Activated CD8-positive, alpha-beta T cell treated with anti-CD3 and anti-CD28 coated beads for 36 hours (primary cell): ENCODE measurements around the gene QSOX1. TPM values are rescaled to one million over a fixed set of nuclear protein-coding genes. Genes with fewer than 3 reads are reported as not detected.

Experiments used
- ATAC-seq: fragments of 200-7000 bp; cut with Tn5 transposase; one replicate; pipeline ENCODE4 v1.10.0; 2021; ENCODE audit warnings: mild to moderate bottlenecking, moderate library complexity
- CTCF ChIA-PET: fragments of 350-600 bp; sonication (Branson Sonifier 250); formaldehyde crosslinking; loops from one replicate; lab custom pipeline; 2021; ENCODE audit warnings: antibody characterized with exemption; lab: Charles Lee
- POLR2A ChIA-PET: fragments of 350-600 bp; sonication (Branson Sonifier 250); formaldehyde crosslinking; loops from one replicate; lab custom pipeline; 2021; ENCODE audit warnings: antibody characterized with exemption; lab: Charles Lee
- DNase-seq: peaks from one replicate; pipeline ENCODE4 v3.0.0-alpha.2; 2020
- H3K27ac Mint-ChIP-seq: one replicate; pipeline ENCODE4 v1.8.0; 2021; ENCODE audit warnings: mild to moderate bottlenecking, mixed read lengths
- H3K27me3 Mint-ChIP-seq: one replicate; pipeline ENCODE4 v1.8.0; 2021; ENCODE audit warnings: mixed read lengths
- H3K36me3 Mint-ChIP-seq: one replicate; pipeline ENCODE4 v1.8.0; 2021; ENCODE audit warnings: low read depth, mixed read lengths
- H3K4me1 Mint-ChIP-seq: one replicate; pipeline ENCODE4 v1.8.0; 2021; ENCODE audit warnings: low read depth, mixed read lengths
- H3K4me3 Mint-ChIP-seq: one replicate; pipeline ENCODE4 v1.8.0; 2021; ENCODE audit warnings: mild to moderate bottlenecking, moderate library complexity, mixed read lengths
- H3K9me3 Mint-ChIP-seq: one replicate; pipeline ENCODE4 v1.8.0; 2021; ENCODE audit warnings: mixed read lengths
- CTCF ChIP-seq: fragments of 200-600 bp; IDR thresholded peaks from one replicate; pipeline ENCODE4 v1.8.0; 2022; ENCODE audit warnings: antibody characterized with exemption, mild to moderate bottlenecking
- intact Hi-C: fragments of 100-400 bp; cut with micrococcal nuclease; formaldehyde crosslinking; loops from one replicate; pipeline ENCODE4 v1.10.0; 2022
- total RNA-seq, 2 experiments: library from RNA; stranded (reverse); gene quantifications; one replicate each; pipeline ENCODE4 v1.2.3, GENCODE V29; 2021

Gene QSOX1
- total RNA-seq, 2 experiments from 2014 or later = 32.2 to 33.9 TPM

GRCh38 chr1:180236698-180237509 lies 82.2 kb downstream of the QSOX1 start:
- CTCF ChIA-PET = interaction anchor here (1.2 kb wide), 1 partner anchor 14 kb away, joined by 3 read pairs; no protein-coding TSS in a partner anchor
- TF ChIP-seq CTCF = no peak
- peaks cover 84% of the 10 kb centered on the region for H3K27me3 Mint-ChIP-seq
- no peak overlapping the region for H3K4me3 Mint-ChIP-seq
- no peaks in the 10 kb centered on the region for H3K9me3 Mint-ChIP-seq
- intact Hi-C loops = no loop called here
- peaks cover 26% of the 10 kb centered on the region for H3K4me1 Mint-ChIP-seq
- no peak overlapping the region for H3K27ac Mint-ChIP-seq
- ATAC-seq (no peak), DNase-seq (no peak)
- H3K36me3 Mint-ChIP-seq = no peaks in the 10 kb centered on the region
- POLR2A ChIA-PET = interaction anchor here (0.9 kb wide), 1 partner anchor 23 kb away, joined by 4 read pairs; no protein-coding TSS in a partner anchor

GRCh38 chr1:180237869-180238476 lies 83.3 kb downstream of the QSOX1 start:
- ATAC-seq = no peak
- Mint-ChIP-seq H3K9me3 (no peaks in the 10 kb centered on the region), H3K36me3 (no peaks in the 10 kb centered on the region), H3K4me1 (peaks cover 21% of the 10 kb centered on the region), H3K4me3 (no peak overlapping the region), H3K27me3 (peaks cover 80% of the 10 kb centered on the region), H3K27ac (no peak overlapping the region)
- POLR2A ChIA-PET = no interaction called here
- DNase-seq = no peak
- TF ChIP-seq CTCF = no peak
- intact Hi-C loops = no loop called here
- CTCF ChIA-PET = no interaction called here

GRCh38 chr1:180238675-180239074 lies 84.0 kb downstream of the QSOX1 start:
- H3K36me3 Mint-ChIP-seq = no peaks in the 10 kb centered on the region

GRCh38 chr1:180239145-180240096 lies 84.8 kb downstream of the QSOX1 start:
- Mint-ChIP-seq H3K36me3 (no peaks in the 10 kb centered on the region), H3K4me3 (no peak overlapping the region), H3K9me3 (no peaks in the 10 kb centered on the region), H3K4me1 (peaks cover 14% of the 10 kb centered on the region), H3K27me3 (peaks cover 69% of the 10 kb centered on the region), H3K27ac (no peak overlapping the region)
- ChIA-PET POLR2A (interaction anchor here (0.7 to 1.2 kb wide), 2 partner anchors 13 to 17 kb away, joined by 3 read pairs; no protein-coding TSS in a partner anchor), CTCF (interaction anchor here (1.5 to 2.6 kb wide), 2 partner anchors 10 to 14 kb away, joined by 4 to 6 read pairs; no protein-coding TSS in a partner anchor)
- TF ChIP-seq CTCF = no peak
- ATAC-seq (no peak), DNase-seq (no peak)
- intact Hi-C loops = no loop called here

More at GRCh38 chr1:180238675-180239074, 84.0 kb downstream of the QSOX1 start:
- Mint-ChIP-seq H3K9me3 (no peaks in the 10 kb centered on the region), H3K4me3 (no peak overlapping the region), H3K27me3 (peaks cover 73% of the 10 kb centered on the region), H3K27ac (no peak overlapping the region), H3K4me1 (peaks cover 20% of the 10 kb centered on the region)
- no peak for ATAC-seq
- intact Hi-C loops = no loop called here
- CTCF ChIA-PET = interaction anchor here (1.5 to 2.6 kb wide), 2 partner anchors 11 to 15 kb away, joined by 4 to 6 read pairs; no protein-coding TSS in a partner anchor
- TF ChIP-seq CTCF = no peak
- POLR2A ChIA-PET = interaction anchor here (1.2 kb wide), 1 partner anchor 16 kb away, joined by 3 read pairs; no protein-coding TSS in a partner anchor
- no peak for DNase-seq
